ENCODE results near the gene F10. TPM values are rescaled to one million over a fixed set of nuclear protein-coding genes. Genes with fewer than 3 reads are reported as not detected.

Gene F10
- total RNA-seq, 1 donor from 2014 or later, result not detected

DNA sequence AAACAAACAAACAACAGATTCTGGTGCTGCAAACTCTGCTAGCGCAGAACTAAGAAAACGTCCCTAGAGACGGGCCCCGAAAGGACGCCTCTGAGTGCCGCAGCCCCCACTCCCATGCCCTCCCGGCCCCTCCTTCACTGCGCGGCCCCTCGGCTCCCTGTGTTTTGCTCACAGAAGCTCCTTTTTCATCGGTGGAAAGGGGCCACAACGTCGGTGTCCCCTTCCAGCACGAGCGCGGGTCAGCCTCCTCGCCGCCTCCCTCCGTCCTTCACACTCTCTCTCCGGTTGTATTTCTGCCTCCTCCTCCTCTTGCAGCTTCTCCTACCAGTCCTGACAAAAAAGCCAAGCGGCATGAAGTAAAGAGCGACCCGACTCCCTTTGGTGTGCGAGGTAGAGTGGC lies 31.8 kb upstream of the F10 start:
- H3K27me3 Mint-ChIP-seq (ENCODE audit: insufficient read depth), result peaks cover 2% of the 10 kb centered on the region
- H3K27ac Mint-ChIP-seq, result no peak overlapping the region
- no peak for DNase-seq (ENCODE audit: low spot score)
- intact Hi-C loops (cut with micrococcal nuclease), result no loop called here
- no peaks in the 10 kb centered on the region for H3K9me3 Mint-ChIP-seq
- no peak overlapping the region for H3K4me3 Mint-ChIP-seq
- no peaks in the 10 kb centered on the region for H3K4me1 Mint-ChIP-seq (ENCODE audit: low read depth)
- no peaks in the 10 kb centered on the region for H3K36me3 Mint-ChIP-seq (ENCODE audit: low read depth)

DNA sequence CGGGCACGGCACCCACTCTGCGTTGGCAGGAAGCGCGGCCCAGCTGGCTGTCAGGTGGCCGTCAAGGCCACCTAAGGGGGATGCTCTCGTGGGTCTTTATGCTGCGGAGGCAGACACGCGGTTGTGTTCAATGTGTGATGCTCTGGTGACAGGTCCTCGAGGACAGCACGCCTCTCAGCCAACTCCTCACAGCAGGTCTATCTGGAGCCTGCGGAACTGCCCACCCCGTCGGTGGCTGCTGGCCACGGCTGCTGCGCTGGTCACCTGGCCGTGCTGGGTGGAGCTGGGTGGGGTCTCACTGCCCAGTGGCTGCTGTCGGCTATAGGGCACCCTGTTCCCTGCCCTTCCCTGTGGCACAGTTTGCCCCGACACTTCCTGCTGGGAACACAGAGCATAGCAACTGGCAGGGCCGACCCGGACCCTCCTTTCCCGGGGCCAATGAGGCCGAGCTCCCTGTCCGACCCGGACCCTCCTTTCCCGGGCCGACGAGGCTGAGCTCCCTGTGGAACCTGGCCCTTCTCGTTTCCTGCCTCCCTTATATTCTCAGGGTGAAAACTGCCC lies 31.3 kb upstream of the F10 start:
- Mint-ChIP-seq H3K27ac (no peak overlapping the region), H3K4me3 (no peak overlapping the region), H3K36me3 (ENCODE audit: low read depth) (no peaks in the 10 kb centered on the region), H3K9me3 (no peaks in the 10 kb centered on the region), H3K27me3 (ENCODE audit: insufficient read depth) (peaks cover 2% of the 10 kb centered on the region), H3K4me1 (ENCODE audit: low read depth) (no peaks in the 10 kb centered on the region)
- intact Hi-C loops (cut with micrococcal nuclease), result no loop called here
- no peak for DNase-seq (ENCODE audit: low spot score)

DNA sequence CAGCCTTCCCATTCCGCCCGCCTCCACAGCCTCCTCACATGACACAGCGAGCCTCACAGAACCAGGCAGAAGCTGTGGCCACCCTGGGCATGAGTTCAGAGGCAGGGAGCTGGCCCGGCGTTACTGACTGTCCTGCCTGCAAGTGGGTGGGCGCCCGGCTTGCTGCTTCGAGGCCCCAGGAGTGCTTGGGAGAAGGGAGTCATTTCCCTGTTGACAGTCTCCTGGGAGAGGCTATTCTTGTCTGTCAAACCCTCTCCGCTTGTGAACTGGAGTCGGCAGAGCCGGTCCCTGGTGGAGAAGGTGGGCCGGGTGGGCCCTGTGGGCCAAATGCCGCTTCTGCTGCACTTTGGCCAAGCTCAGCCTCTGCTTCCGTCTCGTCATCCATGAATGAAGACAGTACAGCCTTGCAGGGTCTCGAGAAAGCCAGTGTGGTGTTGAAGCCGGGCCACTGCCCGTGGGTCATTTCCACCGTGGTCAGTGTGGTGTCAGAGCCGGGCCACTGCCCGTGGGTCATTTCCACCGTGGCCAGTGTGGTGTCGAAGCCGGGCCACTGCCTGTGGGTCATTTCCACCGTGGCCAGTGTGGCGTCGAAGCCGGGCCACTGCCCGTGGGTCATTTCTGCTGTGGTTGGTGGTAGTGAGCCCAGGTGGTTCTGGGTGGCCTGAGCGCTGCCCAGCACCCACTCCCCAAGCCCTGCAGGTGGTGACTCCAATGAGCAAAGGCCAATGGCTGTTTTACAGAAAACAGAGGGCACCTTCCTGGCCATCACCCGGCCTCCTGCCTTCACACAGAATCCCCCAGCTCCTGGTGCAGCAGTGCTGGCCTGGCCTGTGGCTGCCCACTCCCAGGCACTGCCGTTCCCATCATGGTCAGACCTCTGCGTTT lies 30.5 kb upstream of the F10 start:
- H3K27me3 Mint-ChIP-seq (ENCODE audit: insufficient read depth), result peaks cover 2% of the 10 kb centered on the region
- H3K27ac Mint-ChIP-seq, result no peak overlapping the region
- no peaks in the 10 kb centered on the region for H3K36me3 Mint-ChIP-seq (ENCODE audit: low read depth)
- H3K4me3 Mint-ChIP-seq, result no peak overlapping the region
- DNase-seq (ENCODE audit: low spot score), result no peak
- H3K4me1 Mint-ChIP-seq (ENCODE audit: low read depth), result no peaks in the 10 kb centered on the region
- intact Hi-C loops (cut with micrococcal nuclease), result no loop called here
- H3K9me3 Mint-ChIP-seq, result no peaks in the 10 kb centered on the region

DNA sequence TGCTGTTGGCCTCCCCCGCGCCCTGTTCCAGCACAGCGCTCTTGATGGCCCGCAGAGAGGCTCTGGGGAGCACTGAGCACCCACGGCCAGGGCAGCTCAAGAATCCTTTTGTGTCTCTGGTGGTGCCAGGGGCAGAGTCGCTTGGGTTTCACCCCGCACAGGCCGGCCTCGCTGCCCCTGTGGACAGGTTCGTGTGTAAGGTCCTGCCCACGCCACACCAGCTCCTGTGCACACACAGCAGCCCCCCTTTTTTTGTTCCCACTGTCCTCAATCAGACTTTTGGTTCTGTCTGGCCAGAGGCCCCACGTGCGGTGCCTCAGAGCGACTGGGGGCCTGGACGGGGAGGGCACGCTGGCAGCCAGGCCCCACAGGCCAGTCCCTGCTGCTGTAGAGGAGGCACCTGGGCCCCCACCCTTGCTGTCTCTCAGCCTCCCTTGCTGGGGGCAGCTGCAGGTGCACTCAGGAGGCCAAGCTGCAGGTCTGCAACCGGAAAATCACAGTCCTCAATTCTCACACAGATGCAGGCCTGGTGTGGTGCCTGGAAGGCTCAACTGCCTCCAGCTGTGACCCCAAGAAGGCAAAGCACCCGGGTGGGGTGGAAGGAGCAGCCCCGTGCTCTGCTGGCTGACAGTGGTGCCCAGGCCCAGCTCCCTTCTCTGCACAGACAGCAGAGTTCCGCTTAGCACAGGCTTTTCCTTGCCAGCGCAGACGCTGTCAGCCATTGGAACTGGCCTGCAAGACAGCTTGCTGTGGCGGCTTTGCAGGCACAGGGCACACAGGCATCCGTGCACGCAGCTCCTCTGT lies 29.6 kb upstream of the F10 start:
- Mint-ChIP-seq H3K4me1 (ENCODE audit: low read depth) (no peaks in the 10 kb centered on the region), H3K27ac (no peak overlapping the region), H3K36me3 (ENCODE audit: low read depth) (no peaks in the 10 kb centered on the region), H3K4me3 (no peak overlapping the region), H3K27me3 (ENCODE audit: insufficient read depth) (peaks cover 2% of the 10 kb centered on the region), H3K9me3 (no peaks in the 10 kb centered on the region)
- intact Hi-C loops (cut with micrococcal nuclease), result no loop called here
- no peak for DNase-seq (ENCODE audit: low spot score)

DNA sequence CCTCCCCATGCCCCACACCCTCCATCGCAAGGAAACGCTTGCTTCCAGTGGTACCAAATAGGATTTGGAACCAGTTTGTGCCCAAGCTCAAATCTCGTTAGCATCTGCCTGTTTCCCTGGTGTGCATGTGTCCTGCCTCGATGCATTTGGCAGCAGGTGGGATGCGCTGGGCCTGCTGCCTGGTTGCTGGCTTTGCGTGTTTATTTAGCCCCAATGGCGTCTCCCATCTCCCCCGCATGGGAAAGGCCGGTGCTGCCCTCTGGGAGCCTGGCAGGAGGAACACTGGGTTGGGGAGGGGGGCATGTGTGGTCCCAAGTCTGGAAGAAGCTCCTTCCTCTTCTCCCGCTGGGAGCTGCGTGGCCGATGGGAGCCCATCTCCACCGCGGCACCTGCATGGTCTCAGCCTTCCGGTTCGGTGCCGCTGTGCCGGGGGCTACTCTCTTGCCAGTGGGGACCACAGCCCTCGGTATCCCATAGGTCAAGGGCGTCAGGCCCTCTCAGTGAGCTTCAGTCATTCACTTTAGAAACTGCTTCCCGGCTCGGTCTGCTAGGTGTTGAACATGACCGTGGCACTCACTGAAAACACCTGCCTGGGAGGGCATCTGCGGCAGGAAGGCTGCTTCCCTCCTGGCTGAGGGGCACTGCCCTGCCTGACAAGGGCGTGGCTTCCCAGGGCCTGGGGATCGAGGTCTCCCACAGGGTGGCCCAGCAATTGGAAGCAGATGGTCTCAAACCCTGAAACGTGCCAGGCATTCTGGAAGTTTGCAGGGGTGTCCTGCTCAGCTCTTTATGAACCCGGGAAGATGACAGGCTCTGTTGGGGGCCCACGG lies 28.8 kb upstream of the F10 start:
- no peak overlapping the region for H3K4me3 Mint-ChIP-seq
- H3K4me1 Mint-ChIP-seq (ENCODE audit: low read depth), result no peaks in the 10 kb centered on the region
- no peak overlapping the region for H3K27ac Mint-ChIP-seq

DNA sequence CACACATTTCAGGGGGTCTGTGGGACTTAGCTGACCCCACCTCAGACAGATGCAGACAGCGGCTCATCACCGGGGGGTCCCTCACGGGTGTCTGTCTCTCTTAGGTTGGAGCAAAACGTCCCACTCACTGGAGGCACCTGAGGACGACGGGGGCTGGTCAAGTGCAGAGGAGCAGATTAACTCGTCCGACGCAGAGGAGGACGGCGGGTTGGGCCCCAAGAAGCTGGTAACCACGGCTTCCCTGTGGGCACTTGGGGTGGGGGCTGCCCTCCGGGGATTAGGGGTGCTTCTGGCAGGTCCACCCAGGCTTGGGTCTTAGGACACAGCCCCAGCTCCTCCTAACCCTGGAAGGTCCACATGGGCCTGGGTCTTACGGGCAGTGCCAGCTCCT lies 28.2 kb upstream of the F10 start:
- no peak overlapping the region for H3K4me3 Mint-ChIP-seq
- no peak overlapping the region for H3K27ac Mint-ChIP-seq
- no peaks in the 10 kb centered on the region for H3K36me3 Mint-ChIP-seq (ENCODE audit: low read depth)
- H3K27me3 Mint-ChIP-seq (ENCODE audit: insufficient read depth), result peaks cover 2% of the 10 kb centered on the region
- H3K9me3 Mint-ChIP-seq, result no peaks in the 10 kb centered on the region
- DNase-seq (ENCODE audit: low spot score), result no peak
- intact Hi-C loops (cut with micrococcal nuclease), result no loop called here
- no peaks in the 10 kb centered on the region for H3K4me1 Mint-ChIP-seq (ENCODE audit: low read depth)

More for the DNA sequence above, 28.8 kb upstream of the F10 start:
- intact Hi-C loops (cut with micrococcal nuclease), result no loop called here
- Mint-ChIP-seq H3K9me3 (no peaks in the 10 kb centered on the region), H3K36me3 (ENCODE audit: low read depth) (no peaks in the 10 kb centered on the region), H3K27me3 (ENCODE audit: insufficient read depth) (peaks cover 2% of the 10 kb centered on the region)
- DNase-seq (ENCODE audit: low spot score), result no peak

- H3K4me1 Mint-ChIP-seq (ENCODE audit: low read depth), result no peaks in the 10 kb centered on the region
- H3K4me3 Mint-ChIP-seq, result no peak overlapping the region
- intact Hi-C loops (cut with micrococcal nuclease), result no loop called here
- H3K36me3 Mint-ChIP-seq (ENCODE audit: low read depth), result no peaks in the 10 kb centered on the region
- DNase-seq (ENCODE audit: low spot score), result no peak
- peaks cover 6% of the 10 kb centered on the region for H3K27me3 Mint-ChIP-seq (ENCODE audit: insufficient read depth)
- H3K9me3 Mint-ChIP-seq, result no peaks in the 10 kb centered on the region
- H3K27ac Mint-ChIP-seq, result no peak overlapping the region
Observed at GRCh38 chr13:113095146-113096051, 27.2 kb upstream of the F10 start.

DNA sequence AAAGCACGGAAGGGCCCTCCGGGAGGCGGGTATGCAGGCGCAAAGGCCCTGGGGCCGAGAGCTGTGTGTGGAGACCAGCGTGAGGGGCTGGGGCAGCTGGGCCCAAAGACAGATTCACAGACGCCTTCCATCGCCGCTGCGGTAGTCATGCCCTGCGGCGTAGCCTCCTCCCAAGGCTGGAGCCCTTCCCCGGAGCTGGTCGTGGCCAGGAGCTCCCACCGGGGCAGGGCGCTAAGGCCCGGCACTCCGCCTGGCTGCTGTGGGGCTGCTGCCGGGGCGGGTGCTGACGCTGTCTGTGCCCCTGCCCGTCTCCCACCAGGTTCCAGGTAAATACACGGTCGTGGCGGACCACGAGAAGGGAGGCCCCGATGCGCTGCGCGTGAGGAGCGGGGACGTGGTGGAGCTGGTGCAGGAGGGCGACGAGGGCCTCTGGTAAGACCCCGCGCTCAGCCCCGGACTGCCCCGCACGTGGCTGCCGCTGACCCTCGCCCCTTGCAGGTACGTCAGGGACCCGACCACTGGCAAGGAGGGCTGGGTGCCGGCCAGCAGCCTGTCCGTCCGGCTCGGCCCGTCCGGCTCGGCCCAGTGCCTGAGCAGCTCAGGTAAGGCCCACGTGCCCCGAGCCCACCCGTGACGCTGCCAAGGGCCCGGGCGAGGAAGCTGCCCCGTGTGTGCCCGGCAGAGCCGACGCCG lies 26.4 kb upstream of the F10 start:
- Mint-ChIP-seq H3K27ac (no peak overlapping the region), H3K4me1 (ENCODE audit: low read depth) (no peaks in the 10 kb centered on the region), H3K4me3 (no peak overlapping the region), H3K9me3 (no peaks in the 10 kb centered on the region), H3K27me3 (ENCODE audit: insufficient read depth) (peaks cover 6% of the 10 kb centered on the region), H3K36me3 (ENCODE audit: low read depth) (no peaks in the 10 kb centered on the region)
- intact Hi-C loops (cut with micrococcal nuclease), result no loop called here
- DNase-seq (ENCODE audit: low spot score), result no peak

- H3K4me3 Mint-ChIP-seq, result no peak overlapping the region
Observed at GRCh38 chr13:113096745-113097305, 25.8 kb upstream of the F10 start.

GRCh38 chr13:113097651-113098050 lies 24.9 kb upstream of the F10 start:
- DNase-seq (ENCODE audit: low spot score), result no peak
- no peak overlapping the region for H3K27ac Mint-ChIP-seq
- H3K36me3 Mint-ChIP-seq (ENCODE audit: low read depth), result no peaks in the 10 kb centered on the region
- intact Hi-C loops (cut with micrococcal nuclease), result no loop called here
- no peaks in the 10 kb centered on the region for H3K4me1 Mint-ChIP-seq (ENCODE audit: low read depth)
- no peak overlapping the region for H3K4me3 Mint-ChIP-seq
- no peaks in the 10 kb centered on the region for H3K9me3 Mint-ChIP-seq
- peaks cover 6% of the 10 kb centered on the region for H3K27me3 Mint-ChIP-seq (ENCODE audit: insufficient read depth)

More at GRCh38 chr13:113096745-113097305, 25.8 kb upstream of the F10 start:
- intact Hi-C loops (cut with micrococcal nuclease), result no loop called here
- Mint-ChIP-seq H3K27me3 (ENCODE audit: insufficient read depth) (peaks cover 6% of the 10 kb centered on the region), H3K36me3 (ENCODE audit: low read depth) (no peaks in the 10 kb centered on the region), H3K9me3 (no peaks in the 10 kb centered on the region), H3K4me1 (ENCODE audit: low read depth) (no peaks in the 10 kb centered on the region), H3K27ac (no peak overlapping the region)
- no peak for DNase-seq (ENCODE audit: low spot score)

DNA sequence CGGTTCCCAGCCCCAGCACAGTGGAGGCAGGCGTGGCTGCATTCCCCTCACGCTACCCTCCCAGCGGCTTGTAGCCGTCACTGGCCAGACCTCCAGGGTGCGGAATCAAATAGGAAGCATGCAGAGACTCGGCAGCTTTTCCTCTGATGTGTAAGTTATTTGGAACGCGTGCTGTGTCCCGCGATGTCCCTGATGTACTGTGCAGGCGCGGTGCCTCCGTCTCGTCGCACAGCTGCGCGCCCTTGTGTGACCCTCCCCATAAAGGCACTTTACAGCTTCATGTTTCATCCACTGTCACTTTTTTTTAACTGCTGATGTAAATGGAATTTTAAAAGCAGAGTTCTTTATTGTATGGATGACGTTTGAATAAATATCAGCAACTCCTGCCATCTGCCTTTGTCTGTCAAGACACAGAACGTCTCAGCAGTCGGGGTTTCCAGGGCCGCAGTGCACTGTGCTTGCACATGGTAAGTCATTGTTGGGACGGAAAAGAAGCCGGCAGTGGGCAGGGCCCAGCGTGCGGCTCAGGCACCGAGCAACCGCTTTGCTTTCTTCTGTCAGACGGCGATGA lies 24.4 kb upstream of the F10 start:
- H3K36me3 Mint-ChIP-seq (ENCODE audit: low read depth), result no peaks in the 10 kb centered on the region
- intact Hi-C loops (cut with micrococcal nuclease), result no loop called here
- H3K9me3 Mint-ChIP-seq, result no peaks in the 10 kb centered on the region
- H3K27ac Mint-ChIP-seq, result no peak overlapping the region
- no peak overlapping the region for H3K4me3 Mint-ChIP-seq
- no peak for DNase-seq (ENCODE audit: low spot score)
- H3K27me3 Mint-ChIP-seq (ENCODE audit: insufficient read depth), result peaks cover 6% of the 10 kb centered on the region
- H3K4me1 Mint-ChIP-seq (ENCODE audit: low read depth), result no peaks in the 10 kb centered on the region
